Ishikawa (cell line): ENCODE results near the gene FBXO4.

ENCODE experiments used
- CEBPB ChIP-seq: IDR thresholded peaks from 2 replicates; pipeline ENCODE4 v1.6.1; 2012
- EGR1 ChIP-seq: IDR thresholded peaks from 2 replicates; pipeline ENCODE4 v1.6.1; 2012
- EP300 ChIP-seq: IDR thresholded peaks from 2 replicates; pipeline ENCODE4 v1.6.1; 2012; ENCODE audit warnings: borderline replicate concordance
- FOXM1 ChIP-seq: IDR thresholded peaks from 2 replicates; pipeline ENCODE4 v1.6.1; 2012; ENCODE audit warnings: low read depth, borderline replicate concordance
- MAX ChIP-seq: IDR thresholded peaks from 2 replicates; pipeline ENCODE4 v1.6.1; 2012
- RAD21 ChIP-seq: IDR thresholded peaks from 2 replicates; pipeline ENCODE4 v1.6.1; 2012; ENCODE audit warnings: low read depth
- REST ChIP-seq: IDR thresholded peaks from 2 replicates; pipeline ENCODE4 v1.6.1; 2012; ENCODE audit warnings: low read depth, mild to moderate bottlenecking
- TAF1 ChIP-seq: IDR thresholded peaks from 2 replicates; pipeline ENCODE4 v1.6.1; 2012; ENCODE audit warnings: low read depth, mild to moderate bottlenecking
- TCF12 ChIP-seq: IDR thresholded peaks from 2 replicates; pipeline ENCODE4 v1.6.1; 2012; ENCODE audit warnings: low read depth
- TEAD4 ChIP-seq: IDR thresholded peaks from 2 replicates; pipeline ENCODE4 v1.6.1; 2012
- USF1 ChIP-seq: IDR thresholded peaks from 2 replicates; pipeline ENCODE4 v1.6.1; 2012
- YY1 ChIP-seq: IDR thresholded peaks from 2 replicates; pipeline ENCODE4 v1.6.1; 2012; ENCODE audit warnings: low read depth
- ZBTB7A ChIP-seq: IDR thresholded peaks from 2 replicates; pipeline ENCODE4 v1.6.1; 2012; ENCODE audit warnings: low read depth

- TF ChIP-seq TCF12 (no peak), RAD21 (no peak), MAX (no peak), ZBTB7A (no peak), REST (no peak), USF1 (no peak), FOXM1 (no peak), YY1 (no peak), CEBPB (no peak), EP300 (no peak), TEAD4 (no peak), EGR1 (no peak), TAF1 (no peak)
Observed at GRCh38 chr5:41935544-41935943, 10.5 kb downstream of the FBXO4 start.
